Activated naive CD8-positive, alpha-beta T cell treated with anti-CD3 and anti-CD28 coated beads, Interleukin-2, amount 50 U/mL, for 16 hours (primary cell): ENCODE measurements around the gene KREMEN1.
A peak's percentile ranks its signal among the peaks of the same experiment; 100 is the strongest.
"Not testable (repeated sequence)": the region's sequence is repeated elsewhere in the genome, so short reads cannot be mapped to it uniquely, and the experiment has no call there.

Source experiments
- DNase-seq: peaks from one replicate; pipeline ENCODE4 v3.0.0-alpha.2; 2020; ENCODE audit warnings: low read depth, low spot score

Gene KREMEN1, protein sequence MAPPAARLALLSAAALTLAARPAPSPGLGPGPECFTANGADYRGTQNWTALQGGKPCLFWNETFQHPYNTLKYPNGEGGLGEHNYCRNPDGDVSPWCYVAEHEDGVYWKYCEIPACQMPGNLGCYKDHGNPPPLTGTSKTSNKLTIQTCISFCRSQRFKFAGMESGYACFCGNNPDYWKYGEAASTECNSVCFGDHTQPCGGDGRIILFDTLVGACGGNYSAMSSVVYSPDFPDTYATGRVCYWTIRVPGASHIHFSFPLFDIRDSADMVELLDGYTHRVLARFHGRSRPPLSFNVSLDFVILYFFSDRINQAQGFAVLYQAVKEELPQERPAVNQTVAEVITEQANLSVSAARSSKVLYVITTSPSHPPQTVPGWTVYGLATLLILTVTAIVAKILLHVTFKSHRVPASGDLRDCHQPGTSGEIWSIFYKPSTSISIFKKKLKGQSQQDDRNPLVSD

DNA sequence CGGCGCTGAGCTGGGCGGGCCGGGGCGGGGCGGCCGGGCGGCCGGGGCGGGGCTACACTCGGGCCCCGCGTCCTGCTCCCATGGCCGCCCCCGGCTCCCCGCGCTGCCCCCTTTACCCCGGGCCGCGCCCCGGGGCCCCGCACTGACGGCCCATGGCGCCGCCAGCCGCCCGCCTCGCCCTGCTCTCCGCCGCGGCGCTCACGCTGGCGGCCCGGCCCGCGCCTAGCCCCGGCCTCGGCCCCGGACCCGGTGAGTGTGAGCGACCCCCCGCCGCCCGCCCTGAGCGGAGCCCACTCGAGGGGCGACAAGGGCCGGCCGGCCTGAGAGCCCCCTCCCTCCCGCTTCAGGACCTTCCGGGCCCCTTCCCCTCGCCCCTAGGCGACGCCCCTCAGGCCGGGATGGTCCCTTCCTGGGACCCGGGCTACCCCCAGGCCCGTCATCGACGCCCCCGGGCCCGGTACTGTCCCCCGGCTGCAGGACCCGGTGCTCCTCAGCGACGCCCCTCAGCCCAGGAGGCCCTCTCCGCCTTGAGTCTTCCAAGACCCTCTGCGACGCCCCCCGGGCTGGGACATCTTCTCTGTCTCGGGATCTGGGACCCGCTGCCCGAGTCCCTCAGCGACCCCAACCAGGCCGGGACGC lies at the start of gene KREMEN1:
Gene KREMEN1 (plus strand): TSS at position 57 of the 639 bp plus-strand sequence. CDS start 96 bp downstream, at position 153.
- DNase-seq: no peak

DNA sequence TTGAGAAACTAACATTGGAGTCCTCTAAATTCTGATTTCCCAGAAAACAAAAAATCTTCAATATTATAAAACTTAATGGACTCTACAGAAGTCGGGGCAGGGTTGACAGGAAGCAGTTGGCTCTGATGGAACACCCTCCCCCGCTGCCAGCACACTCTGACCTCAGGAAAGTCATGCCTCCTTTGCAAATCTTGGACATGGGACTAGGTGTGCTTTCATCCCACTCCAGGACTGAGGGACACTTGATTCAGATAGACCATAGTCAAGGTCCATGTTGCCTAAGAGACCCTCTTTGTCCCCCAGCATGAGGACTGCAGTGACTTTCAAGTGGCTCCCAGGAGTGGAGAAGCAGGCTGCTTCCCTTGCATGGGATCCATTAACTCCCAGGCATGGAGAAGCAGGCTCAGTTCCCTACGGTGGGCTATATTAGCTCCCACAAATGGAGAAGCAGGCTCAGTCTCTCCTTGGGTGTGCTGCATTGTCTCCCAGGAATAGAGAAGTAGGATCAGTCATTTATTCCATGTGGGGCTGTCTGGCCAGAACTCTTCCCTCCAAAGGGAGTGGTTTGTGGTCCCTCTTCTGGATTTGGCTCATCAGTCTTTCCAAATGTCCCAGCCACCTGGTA lies 49.6 kb upstream of the KREMEN1 start:
- no peak for DNase-seq

DNA sequence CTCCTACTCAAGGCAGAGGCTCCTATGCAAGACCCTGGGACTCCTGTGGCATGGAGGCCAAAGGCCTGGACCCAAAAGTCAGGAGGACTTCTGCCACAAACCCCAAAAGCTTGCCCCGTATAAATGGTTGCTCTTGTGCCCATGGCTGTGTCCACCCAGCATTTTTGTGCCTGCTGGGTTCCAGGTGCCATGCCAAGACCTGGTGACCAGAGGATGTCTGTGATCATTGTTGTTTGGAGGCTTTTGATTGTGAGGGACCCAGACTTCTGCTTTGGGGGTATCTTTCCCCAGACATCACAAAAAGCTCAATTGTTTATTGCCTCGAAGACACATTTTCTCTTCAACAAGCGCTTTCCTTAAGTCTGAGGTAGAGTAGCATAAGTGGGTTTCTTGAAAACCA lies 46.3 kb upstream of the KREMEN1 start:
- no peak for DNase-seq

- no peak for DNase-seq
Observed at GRCh38 chr22:29028468-29028867, 44.4 kb upstream of the KREMEN1 start.

- no peak for DNase-seq
Observed at GRCh38 chr22:29029202-29030000, 43.4 kb upstream of the KREMEN1 start.

- DNase-seq: no peak
Observed at GRCh38 chr22:29030016-29030617, 42.7 kb upstream of the KREMEN1 start.

DNA sequence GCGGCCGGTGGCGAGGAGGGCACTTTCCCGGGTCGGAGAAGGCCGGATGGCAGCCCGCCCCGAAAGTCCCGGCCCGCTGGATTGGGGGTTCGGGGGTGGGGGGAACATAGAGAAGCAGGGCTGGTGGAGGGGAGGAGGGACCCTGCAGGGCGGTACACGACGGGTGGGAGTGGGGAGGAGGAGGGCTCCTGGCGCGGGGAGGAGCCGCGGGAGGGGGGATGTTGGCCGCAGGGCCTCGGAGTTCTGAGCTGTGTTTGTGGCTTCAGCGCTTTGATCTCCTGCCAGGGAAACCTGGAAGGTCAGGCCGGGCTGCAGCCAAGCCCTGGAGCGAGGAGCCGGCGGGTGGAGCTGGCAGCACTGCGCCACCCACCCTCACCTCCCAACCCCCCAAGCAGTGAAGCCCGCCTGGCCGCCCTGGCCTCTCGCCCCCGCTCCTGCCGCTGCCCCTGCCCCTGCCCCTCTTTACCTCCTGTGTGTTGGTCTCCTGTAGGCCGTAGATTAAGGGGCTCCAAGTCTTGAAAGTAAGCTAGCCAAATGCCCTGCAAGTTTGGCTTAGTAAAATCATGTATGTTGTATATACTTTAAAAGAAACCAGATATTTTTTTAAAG lies 42.1 kb upstream of the KREMEN1 start:
- DNase-seq: no peak

- DNase-seq: no peak
Observed at GRCh38 chr22:29031227-29032011, 41.4 kb upstream of the KREMEN1 start.

- no peak for DNase-seq
Observed at GRCh38 chr22:29032014-29032475, 40.8 kb upstream of the KREMEN1 start.

DNA sequence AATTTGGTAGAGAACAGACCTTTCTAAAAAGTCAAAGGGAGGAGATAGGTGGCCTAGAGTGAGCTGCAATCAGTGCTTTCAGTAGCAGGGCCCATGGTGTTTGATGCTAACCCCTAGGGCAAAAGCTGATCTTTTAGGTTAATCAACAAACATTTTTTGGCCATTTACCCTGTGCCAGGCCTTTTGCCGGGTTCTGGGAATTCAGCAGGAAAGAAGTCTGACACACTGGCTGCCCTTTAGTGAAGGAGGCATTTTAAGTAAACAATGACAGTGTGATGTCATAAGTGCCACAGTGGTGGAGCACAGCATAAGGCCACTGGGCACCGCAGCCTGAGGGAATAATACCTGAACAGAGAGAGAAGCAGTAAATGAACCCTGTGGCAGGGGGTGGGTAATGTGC lies 40.3 kb upstream of the KREMEN1 start:
- DNase-seq: no peak

GRCh38 chr22:29037340-29037932 lies 35.4 kb upstream of the KREMEN1 start:
- no peak for DNase-seq

- no peak for DNase-seq
Observed at GRCh38 chr22:29039148-29039547, 33.7 kb upstream of the KREMEN1 start.

GRCh38 chr22:29039684-29040083 lies 33.2 kb upstream of the KREMEN1 start:
- DNase-seq: not testable (repeated sequence)

DNA sequence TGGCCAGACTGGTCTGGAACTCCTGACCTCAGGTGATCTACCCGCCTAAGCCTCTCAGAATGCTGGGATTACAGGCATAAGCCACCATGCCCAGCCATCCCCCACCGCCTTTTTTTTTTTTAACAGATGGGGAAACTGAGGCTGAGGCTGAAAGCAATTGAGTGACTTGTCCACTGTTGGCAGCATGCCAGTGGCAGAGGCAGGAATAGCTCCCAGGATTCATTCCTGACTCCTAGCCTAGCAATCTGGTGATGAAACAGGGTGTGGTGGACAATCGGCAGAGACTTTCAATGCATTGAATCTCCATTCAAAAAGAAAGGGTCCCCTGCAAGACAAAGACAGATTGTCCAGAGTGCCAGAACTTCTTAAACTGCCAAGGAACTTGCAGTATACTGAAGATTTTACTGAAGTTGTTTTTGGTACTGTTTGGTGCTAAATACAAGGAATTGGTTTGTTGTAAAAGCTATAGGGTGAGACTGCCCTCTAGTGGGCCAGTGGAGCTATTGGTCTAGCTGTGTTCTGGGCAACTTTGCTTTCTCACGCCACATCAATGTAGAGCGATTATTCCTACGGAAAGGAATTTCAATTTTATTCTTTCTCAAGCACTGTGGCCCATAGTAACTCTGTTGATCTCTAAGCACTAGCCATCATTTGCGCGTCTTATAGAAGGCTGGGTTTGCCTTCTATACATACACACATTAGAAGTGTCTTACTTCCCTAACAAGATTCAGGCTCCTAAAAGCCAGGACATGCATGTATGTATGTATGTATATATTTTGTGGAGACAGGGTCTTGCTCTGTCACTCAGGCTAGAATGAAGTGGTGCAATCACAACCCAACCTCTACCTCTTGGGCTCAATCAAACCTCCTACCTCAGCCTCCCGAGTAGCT lies 32.2 kb upstream of the KREMEN1 start:
- peak; percentile 43 for DNase-seq

GRCh38 chr22:29041408-29041807 lies 31.4 kb upstream of the KREMEN1 start:
- DNase-seq: no peak

- no peak for DNase-seq
Observed at GRCh38 chr22:29043906-29044575, 28.8 kb upstream of the KREMEN1 start.

DNA sequence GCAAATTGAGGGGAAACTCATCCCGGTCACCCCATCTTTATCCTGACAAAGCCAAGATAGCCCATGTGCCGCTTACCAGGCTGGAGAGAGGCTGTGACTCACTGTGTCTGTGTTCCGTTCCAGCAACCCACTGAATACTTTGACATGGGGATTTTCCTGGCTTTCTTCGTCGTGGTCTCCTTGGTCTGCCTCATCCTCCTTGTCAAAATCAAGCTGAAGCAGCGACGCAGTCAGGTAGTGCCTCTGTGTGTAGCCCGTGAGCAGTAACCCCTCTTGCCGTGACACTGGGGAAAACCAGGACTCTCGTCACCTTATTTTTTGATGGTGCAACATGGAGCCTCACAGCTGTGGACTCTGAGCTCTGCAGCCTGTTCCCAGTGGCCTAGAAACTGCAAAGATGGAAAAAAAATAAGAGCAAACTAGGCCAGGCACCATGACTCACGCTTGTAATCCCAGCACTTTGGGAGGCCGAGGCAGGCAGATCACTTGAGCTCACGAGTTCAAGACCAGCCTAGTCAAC lies 28.1 kb upstream of the KREMEN1 start:
- DNase-seq: no peak
